ENCODE data around the gene UBA1.

UBA1 gene

GRCh38 chrX:47170861-47171692 is 22.6 kb upstream of the UBA1 start:
- no peak for DNase-seq

- DNase-seq, result no peak
Observed at GRCh38 chrX:47171996-47172395, 21.6 kb upstream of the UBA1 start.

DNA sequence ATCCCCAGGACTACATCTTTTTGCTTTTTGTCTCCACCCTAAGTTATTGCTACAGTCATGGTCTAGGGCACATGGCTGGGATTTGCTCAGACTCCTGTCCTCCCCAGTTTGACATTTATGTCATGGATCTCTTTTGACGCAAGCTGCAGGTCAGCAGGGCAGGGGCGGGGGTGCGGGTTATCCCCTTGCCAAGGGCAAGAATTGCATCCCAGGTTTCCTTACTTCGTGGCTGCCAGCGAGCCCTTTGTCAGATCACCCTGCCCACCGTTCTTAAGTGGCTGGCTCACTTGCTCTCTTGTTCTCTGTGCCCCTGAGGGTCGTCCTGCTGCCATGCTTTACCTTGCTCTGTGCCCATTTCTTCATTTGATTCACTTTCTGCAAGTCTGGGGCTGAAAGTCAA is 21.1 kb upstream of the UBA1 start:
- DNase-seq, result no peak

- DNase-seq, result no peak
Observed at GRCh38 chrX:47172971-47173792, 20.4 kb upstream of the UBA1 start.

- no peak for DNase-seq
Observed at GRCh38 chrX:47174376-47174775, 19.3 kb upstream of the UBA1 start.

- DNase-seq, result no peak
Observed at GRCh38 chrX:47174846-47175587, 18.6 kb upstream of the UBA1 start.

DNA sequence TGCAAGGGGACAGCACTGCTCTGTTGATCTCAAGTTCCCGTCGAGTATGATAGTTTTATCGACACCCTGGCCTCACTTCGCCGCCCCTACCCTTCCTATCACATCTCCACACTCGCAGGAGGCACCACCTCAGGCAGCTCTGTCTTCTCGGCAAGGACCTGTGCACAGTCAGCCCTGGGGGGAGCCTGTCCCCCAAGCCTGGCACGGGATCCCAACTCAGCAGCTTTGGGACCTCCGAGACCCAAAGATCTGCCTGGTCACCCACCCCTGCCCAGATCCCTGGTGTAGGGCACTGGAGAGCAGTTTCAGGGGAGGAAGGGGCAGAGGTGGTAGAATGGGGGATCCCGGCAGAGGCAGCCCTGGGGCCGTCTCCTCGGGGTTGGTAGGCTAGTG is 18.0 kb upstream of the UBA1 start:
- DNase-seq, result no peak

- no peak for DNase-seq
Observed at GRCh38 chrX:47176101-47176740, 17.4 kb upstream of the UBA1 start.

GRCh38 chrX:47177079-47177478 is 16.6 kb upstream of the UBA1 start:
- DNase-seq, result no peak

DNA sequence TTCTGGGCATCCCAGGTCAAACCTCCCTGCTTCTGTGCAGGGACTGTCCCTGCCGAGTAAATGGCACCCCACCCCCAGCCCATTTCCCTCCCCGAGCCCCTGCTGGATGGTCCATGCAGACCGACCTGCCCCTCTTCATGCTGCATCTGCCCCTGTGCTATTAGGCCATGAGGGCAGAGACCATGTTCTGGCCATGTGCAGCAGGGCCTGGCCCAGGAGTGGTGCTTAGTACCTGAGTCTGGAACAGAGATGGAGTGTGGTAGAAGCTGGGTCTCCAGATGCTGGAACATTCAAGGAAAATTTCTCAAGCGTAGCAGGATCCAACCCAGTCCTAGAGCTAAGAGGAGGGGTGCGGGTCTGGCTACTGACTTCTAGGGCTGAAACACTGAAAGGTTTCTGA is 15.3 kb upstream of the UBA1 start:
- DNase-seq, result no peak

DNA sequence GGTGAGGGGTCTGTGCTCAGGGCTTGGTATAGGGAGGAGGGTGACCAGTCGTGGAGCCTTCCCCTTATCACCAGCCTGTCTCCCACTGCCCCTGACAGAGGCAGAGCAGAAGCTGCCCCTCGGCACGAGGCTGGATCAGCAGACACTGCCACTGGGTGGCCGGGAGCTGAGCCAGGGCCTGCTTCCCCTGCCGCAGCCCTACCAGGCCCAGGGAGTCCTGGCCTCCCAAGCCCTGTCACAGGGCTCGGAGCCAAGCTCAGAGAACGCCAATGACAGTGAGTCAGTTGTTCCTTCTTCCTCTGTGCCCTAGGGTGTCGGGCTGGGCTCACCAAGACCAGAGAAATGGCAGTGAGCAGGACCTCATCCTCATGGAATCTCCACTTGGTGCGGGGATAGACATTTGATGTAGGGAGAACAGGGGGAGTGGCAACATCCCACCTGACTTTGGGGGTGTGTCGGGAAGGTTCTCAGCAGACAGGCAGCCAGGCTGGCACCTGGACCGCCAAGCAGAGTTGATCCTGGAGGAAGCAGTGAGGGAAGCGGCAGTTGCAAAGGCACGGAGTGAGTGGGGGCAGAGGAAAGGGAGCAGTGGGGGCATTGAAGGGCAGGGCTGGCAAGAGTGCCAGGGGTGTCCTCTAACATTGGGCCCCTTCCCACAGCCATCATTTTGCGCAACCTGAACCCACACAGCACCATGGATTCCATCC is 14.3 kb upstream of the UBA1 start:
- no peak for DNase-seq

GRCh38 chrX:47179928-47180255 is 13.7 kb upstream of the UBA1 start:
- no peak for DNase-seq

DNA sequence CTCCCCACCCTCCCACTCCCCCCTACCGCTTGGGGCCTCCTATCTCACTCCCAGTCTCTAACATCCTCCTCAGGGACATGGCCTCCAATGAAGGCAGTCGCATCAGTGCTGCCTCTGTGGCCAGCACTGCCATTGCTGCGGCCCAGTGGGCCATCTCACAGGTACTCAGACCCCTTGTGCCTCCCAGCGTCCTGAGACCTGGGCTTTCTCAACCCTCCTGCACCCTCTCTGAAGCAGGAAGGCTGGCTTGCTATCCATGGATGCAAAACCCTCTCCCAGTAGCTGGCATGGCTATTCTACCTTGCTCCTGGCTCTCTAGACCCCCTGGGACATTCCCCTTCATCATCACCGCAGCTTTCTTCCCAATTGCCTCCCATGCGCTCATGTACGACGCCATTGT is 13.3 kb upstream of the UBA1 start:
- no peak for DNase-seq

DNA sequence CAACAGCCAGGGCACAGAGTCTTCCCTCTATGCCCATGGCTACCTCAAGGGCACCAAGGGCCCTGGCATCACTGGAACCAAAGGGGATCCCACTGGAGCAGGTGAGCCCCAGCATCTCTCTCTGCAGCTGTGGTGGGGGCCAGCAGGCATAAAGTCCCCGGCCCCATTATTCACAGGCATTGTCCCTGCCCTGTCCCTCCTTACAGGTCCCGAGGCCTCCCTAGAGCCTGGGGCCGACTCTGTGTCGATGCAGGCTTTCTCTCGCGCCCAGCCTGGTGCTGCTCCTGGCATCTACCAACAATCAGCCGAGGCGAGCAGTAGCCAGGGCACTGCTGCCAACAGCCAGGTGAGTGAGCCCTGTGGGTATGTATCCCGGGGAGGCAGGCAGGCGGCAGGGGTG is 12.3 kb upstream of the UBA1 start:
- no peak for DNase-seq

DNA sequence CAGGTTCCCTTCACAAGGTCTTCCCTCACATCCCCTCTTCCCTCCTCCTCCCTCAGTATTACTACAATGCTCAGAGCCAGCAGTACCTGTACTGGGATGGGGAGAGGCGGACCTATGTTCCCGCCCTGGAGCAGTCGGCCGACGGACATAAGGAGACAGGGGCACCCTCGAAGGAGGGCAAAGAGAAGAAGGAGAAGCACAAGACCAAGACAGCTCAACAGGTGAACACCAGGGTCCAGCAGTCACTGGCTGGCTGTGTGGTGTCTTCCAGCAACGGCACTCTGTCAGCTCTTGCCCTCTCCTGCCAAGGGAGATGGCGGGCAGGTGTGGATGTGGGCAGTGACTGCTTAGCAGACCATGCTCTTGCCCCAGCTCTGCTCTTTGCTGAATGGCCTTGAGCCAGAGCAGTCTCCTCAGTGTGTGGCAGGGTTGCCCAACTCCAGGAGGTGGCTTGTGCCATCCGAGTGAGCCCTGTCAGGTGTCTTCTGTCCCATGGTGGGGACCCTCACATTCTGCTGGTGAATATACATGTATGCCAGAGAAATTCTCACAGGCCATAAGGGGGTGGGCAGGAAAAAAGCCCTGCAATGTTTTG is 11.4 kb upstream of the UBA1 start:
- DNase-seq, result no peak

DNA sequence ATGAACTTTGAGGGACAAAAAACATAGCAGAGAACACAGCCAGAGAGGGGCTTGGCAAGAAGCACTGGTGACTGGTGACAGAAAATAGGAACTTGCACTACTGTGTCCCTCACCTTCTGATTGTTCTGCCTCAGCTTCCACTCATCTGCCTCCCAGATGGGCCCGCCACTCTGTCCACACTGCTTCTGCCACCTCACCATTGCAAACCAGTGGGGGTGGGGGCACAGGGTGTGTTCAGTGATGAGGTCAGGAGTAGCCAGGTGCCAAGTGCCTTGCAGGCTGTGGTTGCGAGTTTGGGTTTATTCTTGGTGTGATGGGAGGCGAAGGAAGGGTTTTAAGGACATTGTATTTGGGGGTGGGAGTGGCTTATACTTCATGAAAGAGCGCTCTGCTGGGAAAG is 9.1 kb upstream of the UBA1 start:
- DNase-seq, result no peak

DNA sequence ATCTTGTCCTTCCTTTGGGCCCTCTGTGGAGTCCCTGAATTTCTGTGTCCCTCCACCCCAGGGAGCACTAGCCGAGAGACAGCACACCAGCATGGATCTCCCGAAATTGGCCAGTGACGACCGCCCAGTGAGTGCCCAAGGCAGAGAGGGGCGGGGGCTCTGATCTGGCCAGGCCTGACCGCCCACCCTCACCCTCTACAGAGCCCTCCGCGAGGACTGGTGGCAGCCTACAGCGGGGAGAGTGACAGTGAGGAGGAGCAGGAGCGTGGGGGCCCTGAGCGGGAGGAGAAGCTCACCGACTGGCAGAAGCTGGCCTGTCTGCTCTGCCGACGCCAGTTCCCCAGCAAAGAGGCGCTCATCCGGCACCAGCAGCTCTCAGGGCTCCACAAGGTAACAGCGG is 8.4 kb upstream of the UBA1 start:
- DNase-seq, result no peak

DNA sequence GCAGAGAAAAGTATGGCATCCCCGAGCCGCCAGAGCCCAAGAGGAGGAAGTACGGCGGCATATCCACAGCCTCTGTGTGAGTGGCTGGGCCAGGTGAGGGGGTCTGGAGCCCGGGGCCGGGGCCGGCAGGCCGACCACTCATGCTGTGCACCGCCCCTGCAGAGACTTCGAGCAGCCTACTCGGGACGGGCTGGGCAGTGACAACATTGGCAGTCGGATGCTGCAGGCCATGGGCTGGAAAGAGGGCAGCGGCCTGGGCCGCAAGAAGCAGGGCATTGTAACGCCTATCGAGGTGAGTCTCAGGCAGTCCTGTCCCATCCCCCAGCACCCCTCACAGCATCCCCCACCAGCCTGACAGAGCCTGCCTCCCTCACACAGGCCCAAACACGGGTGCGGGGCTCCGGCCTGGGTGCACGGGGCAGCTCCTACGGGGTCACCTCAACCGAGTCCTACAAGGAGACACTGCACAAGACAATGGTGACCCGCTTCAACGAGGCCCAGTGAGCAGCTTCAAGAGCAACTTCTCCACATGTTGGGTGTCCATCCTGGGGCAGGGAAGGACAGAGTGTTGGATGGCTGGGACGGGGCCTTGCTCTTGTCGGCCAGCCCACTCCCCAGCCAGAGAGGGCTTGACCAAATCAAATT is 7.4 kb upstream of the UBA1 start:
- DNase-seq, result no peak

DNA sequence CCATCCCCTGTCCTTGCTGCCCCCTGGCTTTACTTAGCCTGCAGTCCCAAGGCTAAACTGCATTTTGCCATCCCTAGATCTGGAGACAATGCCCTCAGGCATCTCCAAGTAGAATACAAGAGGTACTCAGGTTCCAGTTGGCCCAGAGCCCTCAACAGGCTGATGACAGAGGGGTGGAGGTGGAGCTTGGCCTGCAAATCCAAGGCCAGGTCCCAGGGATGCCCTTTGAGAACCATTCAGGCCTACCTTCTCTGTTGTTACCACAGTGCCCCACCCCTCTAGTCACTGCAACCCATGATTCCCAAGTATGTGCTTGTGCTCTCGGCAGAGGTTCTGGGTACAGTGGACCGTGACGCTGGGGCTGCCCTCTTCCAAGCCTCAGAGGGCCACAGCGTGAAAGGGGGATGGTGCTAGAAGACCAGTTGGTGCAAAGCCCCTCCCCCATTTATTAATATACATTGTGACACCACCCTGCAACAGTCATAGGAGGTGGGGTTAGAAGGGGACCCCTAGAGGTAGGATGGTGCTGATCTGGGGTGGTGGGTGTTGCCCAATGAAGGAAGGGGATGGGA is 6.4 kb upstream of the UBA1 start:
- DNase-seq, result no peak

DNA sequence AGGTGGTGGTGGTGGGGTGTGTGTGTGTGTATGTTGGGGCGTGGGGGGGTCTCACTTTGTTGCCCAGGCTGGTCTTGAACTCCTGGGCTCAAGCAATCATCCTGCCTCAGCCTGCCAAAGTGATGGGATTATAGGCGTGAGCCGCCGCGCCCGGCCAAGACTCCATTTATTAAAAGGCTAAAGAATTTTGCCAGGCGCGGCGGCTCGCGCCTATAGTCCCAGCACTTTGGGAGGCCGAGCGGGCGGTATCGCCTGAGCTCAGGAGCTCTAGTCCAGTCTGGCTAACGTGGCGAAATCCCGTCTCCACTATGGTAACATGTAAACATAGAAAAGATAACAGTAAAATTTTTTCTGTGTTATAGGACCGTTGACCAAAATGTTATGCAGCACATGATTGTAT is 3.7 kb upstream of the UBA1 start:
- DNase-seq, result no peak
